NCI-H2081 (cell line): ENCODE measurements around the gene TNFRSF13B.
"Not testable (repeated sequence)": the region's sequence is repeated elsewhere in the genome, so short reads cannot be mapped to it uniquely, and the experiment has no call there.

Experiments used
- DNase-seq, 2 experiments: peaks; one replicate each; lab custom pipeline; 2025; lab: John Stamatoyannopoulos, UW

TNFRSF13B gene

DNA sequence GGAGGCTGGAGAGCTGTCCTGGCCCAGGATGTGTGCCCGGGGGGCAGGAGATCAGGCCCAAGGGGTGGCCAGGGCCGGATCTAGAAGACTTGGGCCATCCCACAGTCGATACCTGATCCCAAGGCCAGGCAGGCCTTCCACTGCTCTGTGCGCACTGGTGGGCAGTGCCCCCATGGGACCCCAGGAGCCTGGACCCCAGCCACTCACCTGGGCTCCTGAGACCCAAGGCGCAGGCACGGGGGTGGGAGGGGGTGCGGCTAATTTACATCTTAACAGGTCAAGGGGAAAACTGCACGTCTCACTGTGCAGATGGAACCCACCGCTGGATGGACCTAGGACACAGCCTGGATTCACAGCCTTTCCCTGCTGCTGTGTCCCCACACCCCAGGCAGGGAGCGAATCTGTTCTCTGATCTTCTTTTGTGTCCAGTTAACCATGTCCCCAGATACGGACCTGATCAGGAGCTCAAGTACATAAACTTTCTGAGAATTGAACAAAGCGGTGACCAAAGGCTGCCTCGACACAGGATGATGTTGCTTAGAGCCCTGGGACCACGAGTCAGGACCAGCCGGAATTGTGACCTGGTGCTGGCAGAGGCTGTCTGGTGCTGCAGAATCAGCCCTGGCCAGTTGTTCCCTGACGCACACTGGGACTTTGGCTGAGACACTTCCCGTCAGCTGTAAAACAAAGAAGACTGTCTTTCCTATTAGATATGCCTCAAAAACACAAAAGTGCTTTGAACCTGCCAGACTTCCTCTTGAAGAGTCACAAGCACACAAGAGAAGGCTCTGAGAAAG, 60.6 kb downstream of the TNFRSF13B start:
- no peak for DNase-seq

DNA sequence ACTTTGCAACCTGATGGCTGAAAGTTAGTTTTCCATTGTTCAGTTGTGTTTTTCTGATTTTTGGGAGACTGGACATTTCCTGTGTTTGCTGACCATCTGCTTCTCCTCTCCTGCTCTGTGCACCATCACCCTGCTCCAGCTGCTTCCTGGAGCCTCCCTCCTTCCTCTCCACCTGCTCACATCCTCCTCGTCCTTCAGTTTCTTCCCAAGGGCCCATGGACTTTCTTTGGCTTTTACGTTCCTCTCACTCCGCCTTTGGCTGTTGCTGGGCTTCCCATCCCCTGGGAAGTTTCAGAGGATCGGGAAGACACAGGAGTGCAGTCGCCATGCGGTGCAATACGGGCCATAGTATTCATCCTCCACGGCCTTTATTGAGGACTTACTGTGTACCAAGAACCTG, 61.6 kb downstream of the TNFRSF13B start:
- no peak for DNase-seq

DNA sequence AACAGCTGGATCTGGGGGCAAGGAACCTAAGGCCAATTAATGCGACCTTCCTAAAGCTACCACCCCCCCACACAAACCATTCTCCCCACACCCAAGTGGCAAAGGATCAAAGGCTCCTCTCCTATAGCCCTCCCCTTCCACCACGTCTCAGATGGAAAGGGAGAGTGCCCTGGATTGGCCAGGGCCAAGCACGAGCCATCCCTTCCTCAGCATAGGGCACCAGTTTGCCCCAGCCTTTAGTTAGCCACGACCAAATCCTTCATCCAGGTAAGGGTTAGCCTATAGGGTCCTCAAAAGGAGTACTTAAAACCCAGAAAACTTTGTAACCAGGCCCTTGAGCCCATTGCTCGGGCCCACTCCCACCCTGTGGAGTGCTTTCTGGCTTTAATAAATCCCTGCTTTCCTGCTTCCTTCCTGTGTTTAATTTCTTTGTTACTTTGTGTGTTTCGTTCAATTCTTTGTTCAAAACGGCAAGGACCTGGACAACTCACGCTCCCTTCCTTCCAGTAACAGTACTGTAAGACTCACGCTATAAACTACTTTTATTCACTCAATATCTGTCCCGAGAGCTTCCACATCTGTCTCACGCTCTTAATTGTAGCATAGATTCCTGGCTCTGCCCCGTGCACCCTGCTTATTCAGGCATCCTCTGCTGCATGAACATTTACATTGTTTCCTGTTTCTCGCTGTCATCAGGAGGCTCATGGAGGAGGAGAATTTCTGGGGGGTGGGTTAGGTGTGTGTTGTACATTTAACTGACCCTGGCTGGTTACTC, 62.3 kb downstream of the TNFRSF13B start:
- no peak for DNase-seq

DNA sequence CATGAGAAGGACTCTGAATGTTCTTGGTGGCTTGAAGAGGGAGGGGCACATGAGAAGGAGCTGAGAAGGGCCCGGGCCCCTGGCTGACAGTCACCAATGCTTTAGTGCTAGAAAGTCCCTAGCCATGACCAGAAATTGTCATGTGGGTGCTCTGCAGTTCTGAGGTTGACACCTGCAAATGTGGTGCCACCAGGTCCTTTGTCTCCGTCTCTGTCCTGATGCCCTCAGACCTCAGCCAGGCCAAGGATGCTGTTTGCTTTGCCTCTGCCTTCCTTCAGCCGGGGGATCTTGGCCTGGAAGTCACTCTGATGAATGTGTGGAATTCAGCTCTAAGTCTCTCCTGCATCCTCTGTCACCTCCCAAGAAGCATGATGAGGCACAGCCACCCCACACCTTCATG, 63.6 kb downstream of the TNFRSF13B start:
- no peak for DNase-seq

DNA sequence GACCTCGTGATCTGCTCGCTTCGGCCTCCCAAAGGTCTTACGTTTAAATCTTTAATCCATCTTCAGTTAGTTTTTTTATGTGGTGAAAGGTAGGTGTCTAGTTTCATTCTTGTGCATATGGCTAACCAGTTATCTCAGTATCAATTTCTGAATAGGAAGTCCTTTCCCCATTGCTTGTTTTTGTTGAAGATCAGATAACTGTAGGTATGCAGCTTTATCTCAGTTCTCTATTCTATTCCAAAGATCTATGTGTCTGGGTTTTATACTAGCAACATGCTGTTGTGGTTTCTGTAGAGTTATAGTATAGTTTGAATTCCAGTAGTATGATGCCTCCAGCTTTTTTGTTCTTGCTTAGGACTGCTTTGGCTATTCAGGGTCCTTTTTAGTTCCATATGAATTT, 65.2 kb downstream of the TNFRSF13B start:
- no peak for DNase-seq

DNA sequence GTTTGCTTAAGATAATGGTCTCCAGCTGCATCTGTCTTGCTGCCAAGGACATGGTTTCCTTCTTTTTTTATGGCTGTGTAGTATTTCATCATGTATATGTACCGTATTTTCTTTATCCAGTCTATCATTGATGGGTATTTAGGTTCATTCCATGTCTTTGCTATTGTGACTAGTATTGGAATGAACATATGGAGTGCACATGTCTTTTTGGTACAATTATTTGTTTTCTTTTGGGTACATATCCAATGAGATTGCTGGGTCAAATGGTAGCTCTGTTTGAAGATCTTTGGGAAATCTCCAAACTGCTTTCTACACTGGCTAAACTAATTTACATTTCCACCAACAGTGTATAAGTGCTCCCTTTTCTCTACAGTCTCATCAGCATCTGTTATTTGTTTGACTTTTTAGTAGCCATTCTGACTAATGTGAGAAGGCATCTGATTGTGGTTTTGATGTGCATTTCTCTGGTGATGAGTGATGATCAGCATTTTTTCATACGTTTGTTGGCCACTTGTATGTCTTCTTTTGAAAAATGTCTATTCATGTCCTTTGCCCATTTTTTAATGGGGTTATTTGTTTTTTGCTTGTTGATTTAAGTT, 66.2 kb downstream of the TNFRSF13B start:
- no peak for DNase-seq

DNA sequence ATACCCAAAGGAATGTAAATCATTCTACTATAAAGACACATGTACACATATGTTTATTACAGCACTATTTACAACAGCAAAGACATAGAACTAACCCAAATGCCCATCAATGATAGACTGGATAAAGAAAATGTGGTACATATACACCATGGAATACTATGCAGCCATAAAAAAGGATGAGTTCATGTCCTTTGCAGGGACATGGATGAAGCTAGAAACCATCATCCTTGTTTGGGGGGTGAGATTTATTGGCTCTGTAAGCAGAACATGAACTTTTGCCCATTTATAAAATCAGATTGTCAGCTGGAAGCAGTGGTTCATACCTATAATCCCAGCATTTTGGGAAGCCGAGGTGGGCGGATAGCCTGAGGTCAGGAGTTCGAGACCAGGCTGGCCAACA, 68.8 kb downstream of the TNFRSF13B start:
- not testable (repeated sequence) for DNase-seq

DNA sequence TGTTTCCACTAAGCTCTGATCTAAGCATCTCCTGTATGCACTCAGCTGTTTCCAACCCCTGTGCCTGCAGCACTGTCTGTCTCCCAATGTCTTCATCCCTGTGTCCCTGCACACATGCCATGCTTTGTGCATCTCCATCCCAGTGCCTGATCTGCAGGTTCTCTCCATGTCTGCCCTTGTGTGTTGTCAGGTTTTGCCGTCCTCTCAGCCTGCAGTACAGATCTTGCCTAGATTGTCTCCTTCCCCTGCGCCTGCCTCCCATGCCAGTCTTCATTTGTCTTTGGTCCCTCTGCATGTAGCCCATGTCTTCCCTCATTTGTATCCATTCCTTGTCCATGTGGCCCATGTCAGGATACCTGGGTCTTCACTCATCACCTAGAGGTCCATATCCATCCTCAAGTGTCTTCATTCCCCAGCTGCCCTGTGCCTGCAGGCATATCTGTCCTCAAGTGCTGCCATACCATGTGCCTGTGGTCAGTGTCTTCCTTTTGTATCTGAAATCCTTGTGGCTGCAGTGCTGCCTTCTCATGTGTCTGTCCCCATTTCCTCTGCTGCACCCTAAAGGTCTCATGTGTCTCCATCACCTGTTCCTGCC, 71.5 kb downstream of the TNFRSF13B start:
- no peak for DNase-seq

DNA sequence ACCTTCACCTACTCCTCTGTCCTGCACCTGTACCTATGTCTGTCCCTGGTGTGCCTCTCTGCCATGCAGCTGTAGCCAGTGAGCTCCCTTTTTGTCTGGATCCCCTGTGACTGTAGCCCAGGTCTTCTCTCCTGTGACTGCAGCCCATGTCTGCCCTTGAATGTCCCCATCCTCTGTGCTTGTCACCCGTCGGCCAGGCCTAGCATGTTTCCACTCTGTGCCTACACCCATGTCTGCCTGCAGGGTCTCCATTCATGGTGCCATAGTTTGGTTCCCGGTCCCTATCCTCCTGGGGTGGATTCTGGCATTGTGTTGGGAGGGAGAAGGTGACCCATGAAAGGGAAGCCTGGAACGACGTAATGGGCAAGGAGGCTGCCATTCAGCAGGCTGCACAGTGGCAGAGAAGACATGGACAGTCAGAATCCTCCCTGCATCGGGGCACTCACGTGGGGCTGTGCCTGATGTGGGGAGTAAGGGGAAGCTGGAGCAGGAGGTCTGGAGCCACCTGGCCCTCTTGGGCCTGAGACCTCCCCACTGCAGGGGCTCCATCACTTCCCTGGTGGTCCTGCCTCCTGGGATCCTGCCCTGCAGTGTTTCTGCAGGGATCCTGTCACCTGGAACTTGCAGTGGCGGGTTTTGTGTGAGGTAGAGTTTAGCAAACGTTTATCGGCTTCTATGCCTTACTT, 74.6 kb downstream of the TNFRSF13B start:
- not testable (repeated sequence) for DNase-seq

DNA sequence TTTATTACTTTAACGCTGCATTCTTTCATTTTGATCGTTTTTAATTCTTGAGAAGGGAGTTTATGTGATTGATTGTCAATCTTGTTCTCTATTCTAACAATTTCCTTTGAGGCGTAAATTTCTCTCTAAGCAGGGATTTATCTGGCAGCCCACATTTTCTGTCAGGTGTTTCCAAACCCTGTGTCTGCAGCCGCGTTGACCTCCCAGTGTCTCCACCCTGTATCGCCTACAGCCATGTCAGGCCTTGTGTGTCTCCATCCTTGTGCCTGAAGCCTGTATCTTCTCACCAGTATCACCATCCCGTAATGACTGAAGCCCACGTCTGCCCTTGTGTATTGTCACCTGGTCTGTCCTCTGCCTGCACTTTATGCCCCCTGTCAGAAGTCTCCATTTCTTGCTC, 75.7 kb downstream of the TNFRSF13B start:
- not testable (repeated sequence) for DNase-seq

DNA sequence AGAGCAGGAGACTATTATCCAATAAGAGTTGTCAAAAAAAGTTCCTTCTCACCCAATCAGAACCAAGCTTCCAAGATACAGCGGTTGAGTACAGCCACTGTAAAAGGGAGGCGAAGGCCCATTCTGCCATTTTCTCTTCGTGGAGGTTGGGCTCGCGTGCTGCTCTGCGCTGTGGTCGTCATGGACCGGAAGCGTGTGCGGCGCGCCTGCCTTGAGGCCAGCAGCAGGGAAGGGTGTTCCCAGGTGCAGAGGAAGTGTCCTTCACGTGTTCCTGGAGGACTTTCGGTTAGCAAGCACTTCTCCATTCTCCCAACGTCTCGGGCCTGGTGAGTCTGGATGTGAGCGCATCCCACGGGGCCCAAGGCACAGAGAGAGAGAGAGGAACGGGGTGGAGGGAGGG, 78.4 kb downstream of the TNFRSF13B start:
- DNase-seq: not testable (repeated sequence)

DNA sequence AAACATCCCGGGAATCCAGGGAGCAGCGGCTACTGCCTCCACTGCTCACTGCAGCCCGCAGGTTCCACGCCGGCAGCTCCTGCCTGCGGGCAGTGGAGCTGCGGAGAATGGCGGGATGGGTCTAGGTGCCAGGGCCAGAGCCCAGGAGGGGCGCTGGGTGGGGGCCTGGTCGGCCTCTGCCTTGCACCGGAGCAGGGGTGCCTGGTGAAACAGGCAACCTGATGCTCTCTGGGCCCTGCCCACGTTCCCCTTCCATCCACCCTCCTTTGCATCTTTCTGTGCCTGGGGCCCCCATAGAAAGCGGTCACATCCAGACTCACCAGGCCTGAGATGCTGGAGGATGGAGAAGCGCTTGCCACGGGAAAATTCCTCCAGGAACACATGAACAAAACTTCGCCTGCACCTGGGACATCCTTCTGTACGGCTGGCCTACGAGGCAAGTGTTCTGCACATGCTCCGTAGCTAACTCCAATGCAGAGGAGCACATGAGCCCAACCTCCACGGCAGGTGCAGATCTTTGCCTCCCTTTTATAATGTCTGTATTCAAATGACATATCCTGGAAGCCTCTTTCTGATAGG, 79.0 kb downstream of the TNFRSF13B start:
- DNase-seq: not testable (repeated sequence)

DNA sequence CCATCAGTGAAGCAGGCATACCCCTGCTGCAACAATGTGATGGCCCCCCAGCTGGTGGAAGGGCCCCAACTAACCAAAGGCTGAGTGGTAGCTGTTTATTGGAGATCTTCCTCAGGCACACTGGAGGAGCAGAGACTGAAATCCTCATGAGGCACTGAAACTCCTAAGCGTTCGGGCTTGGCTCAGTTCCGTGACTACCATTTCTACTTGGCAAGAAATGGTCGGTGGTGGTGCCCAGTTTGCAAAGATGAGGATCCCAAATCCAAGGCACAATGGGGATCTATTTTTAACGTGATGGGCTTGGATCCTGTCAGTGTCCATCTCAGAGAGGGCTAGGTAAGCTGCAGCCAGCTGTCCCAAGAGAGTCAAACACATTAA, 82.8 kb downstream of the TNFRSF13B start:
- DNase-seq: no peak
